A549 (cell line): ENCODE data around the gene SLC26A2. TPM values are rescaled to one million over a fixed set of nuclear protein-coding genes. Genes with fewer than 3 reads are reported as not detected.

ENCODE experiments used
- ATAC-seq, 2 experiments: fragments of 200-7000 bp in 1 of 2; fragments of >200 bp in 1 of 2; cut with Nextera tagmentation in 1 of 2; cut with Tn5 transposase in 1 of 2; 3 replicates each; pipeline versions ENCODE4 v1.8.0 to v1.9.1; 2018 to 2020; ENCODE audit warnings: mild to moderate bottlenecking in 1 of 2, moderate library complexity in 1 of 2
- CTCF ChIA-PET: fragments of 300-600 bp; sonication (Branson Sonifier 250); formaldehyde crosslinking; extraction: SDS; loops from one replicate; lab custom pipeline; 2021; ENCODE audit warnings: antibody characterized with exemption, inconsistent platforms; lab: Yijun Ruan, JAX
- POLR2A ChIA-PET: fragments of 350-600 bp; formaldehyde crosslinking; extraction: SDS; loops from one replicate; lab custom pipeline; 2021; ENCODE audit warnings: antibody characterized with exemption, inconsistent platforms; lab: Yijun Ruan, JAX
- DNase-seq, 2 experiments: peaks; one replicate each; pipeline versions ENCODE4 v3.0.0 to v3.0.0-alpha.2; 2011 to 2016; ENCODE audit warnings: low read depth in 1 of 2, low spot score in 1 of 2
- FAIRE-seq: peaks from 2 replicates; lab custom pipeline; 2011; peaks lifted over from hg19 to GRCh38; lab: Jason Lieb, UNC
- H3K27ac ChIP-seq, 2 experiments: fragments of >200 bp; sonication (Bioruptor Twin); formaldehyde crosslinking; 3 replicates each; pipeline ENCODE4 v1.5.1; 2016 to 2017
- H3K4me1 ChIP-seq: fragments of >200 bp; sonication (Bioruptor Twin); formaldehyde crosslinking; 3 replicates; pipeline ENCODE4 v1.6.1; 2016
- H3K4me2 ChIP-seq: fragments of >200 bp; sonication (Bioruptor Twin); formaldehyde crosslinking; 3 replicates; pipeline ENCODE4 v1.6.1; 2016
- H3K4me3 ChIP-seq: fragments of >200 bp; sonication (Bioruptor Twin); formaldehyde crosslinking; 3 replicates; pipeline ENCODE4 v1.5.1; 2016
- H3K9me3 ChIP-seq: fragments of >200 bp; sonication (Bioruptor Twin); formaldehyde crosslinking; 3 replicates; pipeline ENCODE4 v1.6.1; 2016
- ATOH8 ChIP-seq: fragments of 250-450 bp; sonication (Bioruptor Pico); IDR thresholded peaks from 2 replicates; pipeline ENCODE4 v1.5.0; 2020; ENCODE audit warnings: low read depth, mild to moderate bottlenecking, moderate library complexity
- BCL3 ChIP-seq: fragments of >200 bp; sonication (Bioruptor Twin); formaldehyde crosslinking; IDR thresholded peaks from 3 replicates; pipeline ENCODE4 v1.6.1; 2016
- BHLHE40 ChIP-seq: IDR thresholded peaks from 2 replicates; pipeline ENCODE4 v1.6.1; 2012; ENCODE audit warnings: low read depth, low read length, inconsistent platforms
- CEBPB ChIP-seq, 2 experiments: fragments of >200 bp in 1 of 2; sonication (Bioruptor Twin) in 1 of 2; formaldehyde crosslinking in 1 of 2; IDR thresholded peaks; 2 replicates each; pipeline ENCODE4 v1.6.1; 2012 to 2016
- CHD4 ChIP-seq: fragments of 200-600 bp; sonication (generic); IDR thresholded peaks from 2 replicates; pipeline ENCODE4 v1.6.1; 2016; ENCODE audit warnings: antibody characterized with exemption, mild to moderate bottlenecking, borderline replicate concordance
- CTCF ChIP-seq: fragments of >200 bp; sonication (Bioruptor Twin); formaldehyde crosslinking; IDR thresholded peaks from 3 replicates; pipeline ENCODE4 v1.5.1; 2016
- EHF ChIP-seq: fragments of 250-450 bp; sonication (Bioruptor Pico); IDR thresholded peaks from 2 replicates; pipeline ENCODE4 v1.5.0; 2020; ENCODE audit warnings: mild to moderate bottlenecking
- EHMT2 ChIP-seq: fragments of 200-600 bp; sonication (generic); IDR thresholded peaks from 2 replicates; pipeline ENCODE4 v1.6.1; 2016; ENCODE audit warnings: antibody characterized with exemption, low read depth, mild to moderate bottlenecking, moderate library complexity
- ESRRA ChIP-seq: fragments of 150-350 bp; IDR thresholded peaks from 2 replicates; pipeline ENCODE4 v1.6.1; 2014; ENCODE audit warnings: mild to moderate bottlenecking, low read length, borderline replicate concordance
- FOSB ChIP-seq: fragments of 250-450 bp; sonication (Bioruptor Pico); IDR thresholded peaks from 2 replicates; pipeline ENCODE4 v1.5.0; 2020; ENCODE audit warnings: mild to moderate bottlenecking, moderate library complexity
- FOSL2 ChIP-seq, 2 experiments: fragments of 450-650 bp in 1 of 2; fragments of >200 bp in 1 of 2; sonication (Bioruptor Twin) in 1 of 2; formaldehyde crosslinking; IDR thresholded peaks; 2 replicates each; pipeline versions ENCODE4 v1.5.0 to v1.6.1; 2016 to 2020; ENCODE audit warnings: mild to moderate bottlenecking in 1 of 2, moderate library complexity in 1 of 2
- HEYL ChIP-seq: fragments of 250-450 bp; sonication (Bioruptor Pico); IDR thresholded peaks from 2 replicates; pipeline ENCODE4 v1.8.0; 2021; ENCODE audit warnings: mild to moderate bottlenecking, moderate library complexity
- HMGXB4 ChIP-seq: fragments of 250-450 bp; sonication (Bioruptor Pico); IDR thresholded peaks from 2 replicates; pipeline ENCODE4 v1.5.0; 2021; ENCODE audit warnings: mild to moderate bottlenecking, moderate library complexity, borderline replicate concordance
- HOXA7 ChIP-seq: fragments of 250-450 bp; sonication (Bioruptor Pico); IDR thresholded peaks from 2 replicates; pipeline ENCODE4 v1.5.0; 2020; ENCODE audit warnings: mild to moderate bottlenecking, moderate library complexity
- KDM5A ChIP-seq: fragments of 200-600 bp; sonication (generic); IDR thresholded peaks from 2 replicates; pipeline ENCODE4 v1.6.1; 2016; ENCODE audit warnings: antibody characterized with exemption, mild to moderate bottlenecking
- MAFK ChIP-seq: fragments of 450-650 bp; IDR thresholded peaks from 2 replicates; pipeline ENCODE4 v1.6.1; 2014; ENCODE audit not compliant: partially characterized antibody
- MAZ ChIP-seq: fragments of 150-350 bp; IDR thresholded peaks from 2 replicates; pipeline ENCODE4 v1.6.1; 2014; ENCODE audit warnings: antibody characterized with exemption, low read depth, low read length, borderline replicate concordance
- NPAS2 ChIP-seq: fragments of 250-450 bp; sonication (Bioruptor Pico); IDR thresholded peaks from 2 replicates; pipeline ENCODE4 v1.8.0; 2022; ENCODE audit warnings: mild to moderate bottlenecking, moderate library complexity, borderline replicate concordance
- NR3C1 ChIP-seq: fragments of >200 bp; sonication (Bioruptor Twin); formaldehyde crosslinking; IDR thresholded peaks from 3 replicates; pipeline ENCODE4 v1.6.1; 2017
- RAD21 ChIP-seq, 2 experiments: fragments of >200 bp in 1 of 2; sonication (Bioruptor Twin) in 1 of 2; formaldehyde crosslinking in 1 of 2; IDR thresholded peaks in 1 of 2; conservative IDR thresholded peaks in 1 of 2; 2 replicates in 1 of 2; 3 replicates in 1 of 2; pipeline ENCODE4 v1.6.1; 2012 to 2018; ENCODE audit warnings: inconsistent platforms in 1 of 2
- REST ChIP-seq: fragments of 200-600 bp; sonication (generic); IDR thresholded peaks from 2 replicates; pipeline ENCODE4 v1.6.1; 2016; ENCODE audit warnings: antibody characterized with exemption, mild to moderate bottlenecking, moderate library complexity
- SMC3 ChIP-seq: fragments of >200 bp; sonication (Bioruptor Twin); formaldehyde crosslinking; IDR thresholded peaks from 3 replicates; pipeline ENCODE4 v1.6.1; 2018; ENCODE audit warnings: inconsistent platforms
- TFCP2L1 ChIP-seq: fragments of 250-450 bp; sonication (Bioruptor Pico); IDR thresholded peaks from 2 replicates; pipeline ENCODE4 v1.5.0; 2021; ENCODE audit warnings: mild to moderate bottlenecking
- TP53 ChIP-seq: fragments of 250-450 bp; sonication (Bioruptor Pico); IDR thresholded peaks from 2 replicates; pipeline ENCODE4 v1.5.0; 2021; ENCODE audit warnings: mild to moderate bottlenecking, moderate library complexity
- ZNF302 ChIP-seq: fragments of 250-450 bp; sonication (Bioruptor Pico); IDR thresholded peaks from 2 replicates; pipeline ENCODE4 v1.9.0; 2021; ENCODE audit warnings: inconsistent platforms, mild to moderate bottlenecking, moderate library complexity
- ZSCAN20 ChIP-seq: fragments of 250-450 bp; sonication (Bioruptor Pico); IDR thresholded peaks from 2 replicates; pipeline ENCODE4 v1.8.0; 2022; ENCODE audit warnings: mild to moderate bottlenecking, moderate library complexity
- WGBS: methylation state at CpG from one replicate; pipeline ENCODE4 v1.1.6; 2017; ENCODE audit errors: missing lambda C conversion rate; 5-methylcytosine and 5-hydroxymethylcytosine counted together
- polyA plus RNA-seq, 4 experiments: library from polyadenylated mRNA; depleted of rRNA in 3 of 4; stranded (reverse); fragments of >200 nt; fragmentation: RNase III in 1 of 4; extraction: RNeasy Plus Mini Kit Qiagen cat#74134 plus additional on column Dnase treatment in 1 of 4; gene quantifications; 2 replicates in 3 of 4; 3 replicates in 1 of 4; pipeline ENCODE4 v1.2.3, GENCODE V29; 2011 to 2017

SLC26A2 gene
- polyA plus RNA-seq, 2 of the 4 experiments (the other 2 are of a cell fraction): 31.9 to 32.2 TPM

GRCh38 chr5:149957855-149958254 is 2.7 kb upstream of the SLC26A2 start (continued):
- TF ChIP-seq NR3C1 (no peak), FOSL2 (IDR thresholded peaks at IDR 0.05) (no peak), FOSL2 (CRISPR knock-in tag; IDR thresholded peaks at IDR 0.05) (peak; percentile 79), TP53 (CRISPR knock-in tag) (no peak), MAZ (no peak), TFCP2L1 (no peak)

- Histone ChIP-seq H3K27ac (peak overlapping the region; percentile 91 to 96), H3K4me2 (peak overlapping the region; percentile 80), H3K9me3 (no peaks in the 10 kb centered on the region), H3K4me1 (peaks cover 48% of the 10 kb centered on the region), H3K4me3 (peak overlapping the region; percentile 81)
- ChIA-PET CTCF (interaction anchor here (0.7 to 16.5 kb wide), 25 partner anchors 9 to 613 kb away, joined by 3 to 594 read pairs (median 5); partner anchors contain the start of genes HMGXB3, PDE6A and TIGD6), POLR2A (interaction anchor here (0.5 to 4.0 kb wide), 23 partner anchors 11 to 323 kb away, joined by 3 to 61 read pairs (median 4); partner anchors contain the start of gene PDE6A)
- DNase-seq (peak; percentile 84 to 92), ATAC-seq (peak; percentile 41 to 45), FAIRE-seq (no peak)
- 29% methylated on average over 14 of the region's 14 CpGs for whole genome bisulfite sequencing
- TF ChIP-seq EHF (CRISPR knock-in tag): no peak; the same call in 1 of the 2 replicates
- no peak for TF ChIP-seq BHLHE40
- TF ChIP-seq FOSL2 (IDR thresholded peaks at IDR 0.05): no peak
- TF ChIP-seq FOSL2 (CRISPR knock-in tag; IDR thresholded peaks at IDR 0.05): peak; percentile 65
- TF ChIP-seq REST: no peak
- TF ChIP-seq KDM5A: no peak
- TF ChIP-seq FOSB: peak; percentile 88
- peak; percentile 62 to 67 for TF ChIP-seq RAD21 (conservative IDR thresholded peaks at IDR 0.05 in 1 of 2, IDR thresholded peaks at IDR 0.05 in 1 of 2)
- TF ChIP-seq TFCP2L1: no peak
- TF ChIP-seq SMC3: peak; percentile 46; the same call in 2 of the 3 replicates
- peak; percentile 76 for TF ChIP-seq HOXA7 (CRISPR knock-in tag)
- peak; percentile 21; the same call in 1 of the 2 replicates for TF ChIP-seq ATOH8 (CRISPR knock-in tag)
- TF ChIP-seq CEBPB (IDR thresholded peaks at IDR 0.05): no peak
- TF ChIP-seq ZSCAN20 (CRISPR knock-in tag): no peak
- TF ChIP-seq BCL3: 0 out of 3 replicates have a peak, but pooled peaks have one; percentile 13
- no peak for TF ChIP-seq MAFK
- TF ChIP-seq ZNF302 (CRISPR knock-in tag): no peak
- TF ChIP-seq NR3C1: no peak
- no peak for TF ChIP-seq HMGXB4
- TF ChIP-seq CHD4: no peak
- no peak for TF ChIP-seq EHMT2
- peak; percentile 76 for TF ChIP-seq CTCF
- no peak for TF ChIP-seq HEYL (CRISPR knock-in tag)
- no peak for TF ChIP-seq ESRRA
- no peak for TF ChIP-seq NPAS2 (CRISPR knock-in tag)
Measured at GRCh38 chr5:149959406-149960236, 937 bp upstream of the SLC26A2 start.
